ENCODE measurements around the gene GLCCI1.
A peak's percentile ranks its signal among the peaks of the same experiment; 100 is the strongest.
"Not testable (repeated sequence)": the region's sequence is repeated elsewhere in the genome, so short reads cannot be mapped to it uniquely, and the experiment has no call there.

Gene GLCCI1

GRCh38 chr7:8035647-8036518 lies 67.3 kb downstream of the GLCCI1 start:
- Histone ChIP-seq H3K36me3 (ENCODE audit: insufficient read depth, low read depth, low read length) (peaks cover 5% of the 10 kb centered on the region; the same call in 1 of the 2 replicates), H3K9ac (ENCODE audit: low read depth, low read length) (no peak overlapping the region), H3K27me3 (ENCODE audit: insufficient read depth, low read length) (no peaks in the 10 kb centered on the region), H3K4me1 (ENCODE audit: insufficient read depth, low read length) (0 out of 2 replicates have a peak, but pooled peaks cover 2% of the 10 kb centered on the region), H3K4me3 (ENCODE audit: low read length) (no peak overlapping the region), H3K9me3 (ENCODE audit: insufficient read depth, low read depth, low read length) (no peaks in the 10 kb centered on the region), H3K27ac (ENCODE audit: low read length) (no peak overlapping the region)

GRCh38 chr7:8037151-8037550 lies 68.6 kb downstream of the GLCCI1 start:
- Histone ChIP-seq H3K27ac (ENCODE audit: low read length) (peak overlapping the region; percentile 21), H3K9ac (ENCODE audit: low read depth, low read length) (no peak overlapping the region), H3K4me3 (ENCODE audit: low read length) (no peak overlapping the region), H3K4me1 (ENCODE audit: insufficient read depth, low read length) (0 out of 2 replicates have a peak, but pooled peaks cover 2% of the 10 kb centered on the region), H3K9me3 (ENCODE audit: insufficient read depth, low read depth, low read length) (no peaks in the 10 kb centered on the region), H3K27me3 (ENCODE audit: insufficient read depth, low read length) (no peaks in the 10 kb centered on the region), H3K36me3 (ENCODE audit: insufficient read depth, low read depth, low read length) (peaks cover 5% of the 10 kb centered on the region; the same call in 1 of the 2 replicates)

- Histone ChIP-seq H3K4me3 (ENCODE audit: low read length) (no peak overlapping the region), H3K9ac (ENCODE audit: low read depth, low read length) (no peak overlapping the region), H3K36me3 (ENCODE audit: insufficient read depth, low read depth, low read length) (peaks cover 5% of the 10 kb centered on the region), H3K27me3 (ENCODE audit: insufficient read depth, low read length) (no peaks in the 10 kb centered on the region), H3K27ac (ENCODE audit: low read length) (no peak overlapping the region), H3K4me1 (ENCODE audit: insufficient read depth, low read length) (0 out of 2 replicates have a peak, but pooled peaks cover 2% of the 10 kb centered on the region), H3K9me3 (ENCODE audit: insufficient read depth, low read depth, low read length) (no peaks in the 10 kb centered on the region)
These were observed 72.3 kb downstream of the GLCCI1 start for GRCh38 chr7:8040768-8041369.

GRCh38 chr7:8042796-8043535 lies 74.4 kb downstream of the GLCCI1 start:
- no peak overlapping the region for H3K9ac ChIP-seq (ENCODE audit: low read depth, low read length)
- no peaks in the 10 kb centered on the region for H3K4me1 ChIP-seq (ENCODE audit: insufficient read depth, low read length)
- H3K27me3 ChIP-seq (ENCODE audit: insufficient read depth, low read length), result no peaks in the 10 kb centered on the region
- H3K36me3 ChIP-seq (ENCODE audit: insufficient read depth, low read depth, low read length), result no peaks in the 10 kb centered on the region; the same call in 1 of the 2 replicates
- H3K4me3 ChIP-seq (ENCODE audit: low read length), result no peak overlapping the region
- H3K9me3 ChIP-seq (ENCODE audit: insufficient read depth, low read depth, low read length), result no peaks in the 10 kb centered on the region
- no peak overlapping the region for H3K27ac ChIP-seq (ENCODE audit: low read length)

GRCh38 chr7:8044761-8045430 lies 76.3 kb downstream of the GLCCI1 start:
- no peaks in the 10 kb centered on the region for H3K27me3 ChIP-seq (ENCODE audit: insufficient read depth, low read length)
- H3K36me3 ChIP-seq (ENCODE audit: insufficient read depth, low read depth, low read length), result no peaks in the 10 kb centered on the region; the same call in 1 of the 2 replicates
- H3K4me1 ChIP-seq (ENCODE audit: insufficient read depth, low read length), result no peaks in the 10 kb centered on the region
- no peak overlapping the region for H3K4me3 ChIP-seq (ENCODE audit: low read length)
- no peak overlapping the region for H3K9ac ChIP-seq (ENCODE audit: low read depth, low read length)
- H3K9me3 ChIP-seq (ENCODE audit: insufficient read depth, low read depth, low read length), result no peaks in the 10 kb centered on the region
- no peak overlapping the region for H3K27ac ChIP-seq (ENCODE audit: low read length)

- not testable (repeated sequence) for H3K9ac ChIP-seq (ENCODE audit: low read depth, low read length); H3K4me1 ChIP-seq (ENCODE audit: insufficient read depth, low read length); H3K9me3 ChIP-seq (ENCODE audit: insufficient read depth, low read depth, low read length); H3K4me3 ChIP-seq (ENCODE audit: low read length); H3K27ac ChIP-seq (ENCODE audit: low read length); H3K36me3 ChIP-seq (ENCODE audit: insufficient read depth, low read depth, low read length); H3K27me3 ChIP-seq (ENCODE audit: insufficient read depth, low read length)
These were observed 79.5 kb downstream of the GLCCI1 start for GRCh38 chr7:8048067-8048466.

- H3K27ac ChIP-seq (ENCODE audit: low read length), result no peak overlapping the region
- H3K9ac ChIP-seq (ENCODE audit: low read depth, low read length), result no peak overlapping the region
- peaks cover 7% of the 10 kb centered on the region; the same call in 1 of the 2 replicates for H3K4me1 ChIP-seq (ENCODE audit: insufficient read depth, low read length)
- peaks cover 4% of the 10 kb centered on the region; the same call in 1 of the 2 replicates for H3K36me3 ChIP-seq (ENCODE audit: insufficient read depth, low read depth, low read length)
- H3K9me3 ChIP-seq (ENCODE audit: insufficient read depth, low read depth, low read length), result no peaks in the 10 kb centered on the region
- no peaks in the 10 kb centered on the region for H3K27me3 ChIP-seq (ENCODE audit: insufficient read depth, low read length)
- no peak overlapping the region for H3K4me3 ChIP-seq (ENCODE audit: low read length)
These were observed 82.8 kb downstream of the GLCCI1 start for GRCh38 chr7:8051373-8051772.

- no peak overlapping the region for H3K4me3 ChIP-seq (ENCODE audit: low read length)
- H3K4me1 ChIP-seq (ENCODE audit: insufficient read depth, low read length), result peaks cover 7% of the 10 kb centered on the region; the same call in 1 of the 2 replicates
- no peaks in the 10 kb centered on the region for H3K9me3 ChIP-seq (ENCODE audit: insufficient read depth, low read depth, low read length)
These were observed 83.4 kb downstream of the GLCCI1 start for GRCh38 chr7:8051998-8052397.

GRCh38 chr7:8052824-8053223 lies 84.2 kb downstream of the GLCCI1 start:
- no peak overlapping the region for H3K4me3 ChIP-seq (ENCODE audit: low read length)
- H3K36me3 ChIP-seq (ENCODE audit: insufficient read depth, low read depth, low read length), result peaks cover 12% of the 10 kb centered on the region; the same call in 1 of the 2 replicates
- H3K9ac ChIP-seq (ENCODE audit: low read depth, low read length), result no peak overlapping the region
- H3K27ac ChIP-seq (ENCODE audit: low read length), result no peak overlapping the region
- peaks cover 7% of the 10 kb centered on the region; the same call in 1 of the 2 replicates for H3K4me1 ChIP-seq (ENCODE audit: insufficient read depth, low read length)
- no peaks in the 10 kb centered on the region for H3K9me3 ChIP-seq (ENCODE audit: insufficient read depth, low read depth, low read length)
- no peaks in the 10 kb centered on the region for H3K27me3 ChIP-seq (ENCODE audit: insufficient read depth, low read length)

More at GRCh38 chr7:8051998-8052397, 83.4 kb downstream of the GLCCI1 start:
- no peaks in the 10 kb centered on the region for H3K27me3 ChIP-seq (ENCODE audit: insufficient read depth, low read length)
- no peak overlapping the region for H3K27ac ChIP-seq (ENCODE audit: low read length)
- H3K9ac ChIP-seq (ENCODE audit: low read depth, low read length), result no peak overlapping the region
- H3K36me3 ChIP-seq (ENCODE audit: insufficient read depth, low read depth, low read length), result peaks cover 6% of the 10 kb centered on the region; the same call in 1 of the 2 replicates

GRCh38 chr7:8056439-8056838 lies 87.8 kb downstream of the GLCCI1 start:
- no peak overlapping the region for H3K9ac ChIP-seq (ENCODE audit: low read depth, low read length)
- H3K4me1 ChIP-seq (ENCODE audit: insufficient read depth, low read length), result peaks cover 4% of the 10 kb centered on the region; the same call in 1 of the 2 replicates
- no peaks in the 10 kb centered on the region for H3K9me3 ChIP-seq (ENCODE audit: insufficient read depth, low read depth, low read length)
- peaks cover 24% of the 10 kb centered on the region; the same call in 1 of the 2 replicates for H3K36me3 ChIP-seq (ENCODE audit: insufficient read depth, low read depth, low read length)
- H3K27ac ChIP-seq (ENCODE audit: low read length), result no peak overlapping the region
- no peaks in the 10 kb centered on the region for H3K27me3 ChIP-seq (ENCODE audit: insufficient read depth, low read length)
- no peak overlapping the region for H3K4me3 ChIP-seq (ENCODE audit: low read length)

- H3K36me3 ChIP-seq (ENCODE audit: insufficient read depth, low read depth, low read length), result peaks cover 29% of the 10 kb centered on the region; the same call in 1 of the 2 replicates
- no peak overlapping the region for H3K4me3 ChIP-seq (ENCODE audit: low read length)
- H3K9ac ChIP-seq (ENCODE audit: low read depth, low read length), result no peak overlapping the region
- H3K9me3 ChIP-seq (ENCODE audit: insufficient read depth, low read depth, low read length), result no peaks in the 10 kb centered on the region
- no peak overlapping the region for H3K27ac ChIP-seq (ENCODE audit: low read length)
- H3K27me3 ChIP-seq (ENCODE audit: insufficient read depth, low read length), result no peaks in the 10 kb centered on the region
- no peaks in the 10 kb centered on the region for H3K4me1 ChIP-seq (ENCODE audit: insufficient read depth, low read length)
These were observed 89.0 kb downstream of the GLCCI1 start for GRCh38 chr7:8057566-8057965.

All from iPS-20b (cell line).